Panc1 (cell line): Measurements from ENCODE around the gene GPR42. TPM values are rescaled to one million over a fixed set of nuclear protein-coding genes. Genes with fewer than 3 reads are reported as not detected.

Experiments used
- ATAC-seq: fragments of 200-7000 bp; cut with Tn5 transposase; 2 replicates; pipeline ENCODE4 v1.9.1; 2020; ENCODE audit warnings: mild to moderate bottlenecking, moderate library complexity
- BruUV-seq: library from RNA; stranded (reverse); fragments of 400-500 nt; replicated peaks from 2 replicates; lab custom pipeline; 2021; lab: Mats Ljungman, UMichigan
- CTCF ChIA-PET: fragments of 300-600 bp; sonication (Branson Sonifier 250); formaldehyde crosslinking; loops from one replicate; lab custom pipeline; 2022; ENCODE audit warnings: antibody characterized with exemption; lab: Charles Lee
- POLR2A ChIA-PET: fragments of 300-600 bp; sonication (Branson Sonifier 250); formaldehyde crosslinking; loops from one replicate; lab custom pipeline; 2022; ENCODE audit warnings: antibody characterized with exemption; lab: Charles Lee
- DNase-seq: peaks from one replicate; pipeline ENCODE4 v3.0.0-alpha.2; 2010; ENCODE audit warnings: low read depth, low spot score
- H3K27ac ChIP-seq: 2 replicates; pipeline ENCODE4 v1.5.1; 2011; ENCODE audit warnings: mild to moderate bottlenecking, low read length, inconsistent platforms
- H3K27me3 ChIP-seq: fragments of 200-500 bp; sonication (Bioruptor generic); 2 replicates; pipeline ENCODE4 v1.6.0; 2014; ENCODE audit warnings: low read length, inconsistent platforms; ENCODE audit not compliant: control insufficient read depth, insufficient read depth
- H3K36me3 ChIP-seq: fragments of 200-500 bp; sonication (Bioruptor generic); 2 replicates; pipeline ENCODE4 v1.5.1; 2014; ENCODE audit warnings: inconsistent platforms, mild to moderate bottlenecking, low read length, moderate library complexity; ENCODE audit not compliant: control insufficient read depth, insufficient read depth
- H3K4me1 ChIP-seq: 2 replicates; pipeline ENCODE4 v1.5.1; 2011; ENCODE audit warnings: inconsistent platforms, mild to moderate bottlenecking, low read length, moderate library complexity; ENCODE audit not compliant: control insufficient read depth, insufficient read depth
- H3K4me3 ChIP-seq, 2 experiments: 2 replicates each; pipeline ENCODE4 v1.5.1; 2011 to 2012; ENCODE audit warnings: low read depth in 2 of 2, low read length in 2 of 2, mild to moderate bottlenecking in 2 of 2, inconsistent platforms in 1 of 2, moderate library complexity in 1 of 2
- H3K9me3 ChIP-seq: fragments of 200-500 bp; sonication (Bioruptor generic); 2 replicates; pipeline ENCODE4 v1.5.1; 2014; ENCODE audit warnings: low read depth, mild to moderate bottlenecking, inconsistent platforms, low read length, moderate library complexity; ENCODE audit not compliant: control insufficient read depth, insufficient read depth
- POLR2AphosphoS5 ChIP-seq: IDR thresholded peaks from 2 replicates; pipeline ENCODE4 v1.6.1; 2012; ENCODE audit warnings: mild to moderate bottlenecking, low read depth, low read length, moderate library complexity
- SIN3A ChIP-seq: IDR thresholded peaks from 2 replicates; pipeline ENCODE4 v1.6.1; 2012; ENCODE audit warnings: low read depth, mild to moderate bottlenecking, low read length, moderate library complexity, borderline replicate concordance; ENCODE audit not compliant: insufficient read depth
- TCF7L2 ChIP-seq: IDR thresholded peaks from 2 replicates; pipeline ENCODE4 v1.6.1; 2011; ENCODE audit warnings: mild to moderate bottlenecking, low read depth, low read length, inconsistent platforms
- in situ Hi-C: cut with HindIII; loops from 2 replicates; pipeline ENCODE4 v1.10.0; 2016; ENCODE audit warnings: low sequenced_read_pairs, low pct_unique_long_range_greater_than_20kb
- intact Hi-C: fragments of 100-400 bp; cut with micrococcal nuclease; formaldehyde crosslinking; loops from one replicate; pipeline ENCODE4 v1.10.0; 2022; ENCODE audit not compliant: unreplicated experiment
- total RNA-seq: library from RNA; stranded (reverse); gene quantifications from one replicate; pipeline ENCODE4 v1.2.1, GENCODE V29; 2021; ENCODE audit not compliant: unreplicated experiment
- TF ChIP-seq, protein P1 (sequence below): fragments of 450-650 bp; IDR thresholded peaks from 2 replicates; pipeline ENCODE4 v1.5.1; 2017; ENCODE audit warnings: mild to moderate bottlenecking
- TF ChIP-seq, protein P2 (sequence below), 2 experiments: IDR thresholded peaks; 2 replicates each; pipeline ENCODE4 v1.6.1; 2011 to 2012; ENCODE audit warnings: low read depth in 2 of 2, control low read depth in 1 of 2, low read length in 1 of 2, mild to moderate bottlenecking in 1 of 2, moderate library complexity in 1 of 2; ENCODE audit not compliant: insufficient read depth in 1 of 2

Gene GPR42
- total RNA-seq, 1 experiment from 2014 or later: not detected

DNA sequence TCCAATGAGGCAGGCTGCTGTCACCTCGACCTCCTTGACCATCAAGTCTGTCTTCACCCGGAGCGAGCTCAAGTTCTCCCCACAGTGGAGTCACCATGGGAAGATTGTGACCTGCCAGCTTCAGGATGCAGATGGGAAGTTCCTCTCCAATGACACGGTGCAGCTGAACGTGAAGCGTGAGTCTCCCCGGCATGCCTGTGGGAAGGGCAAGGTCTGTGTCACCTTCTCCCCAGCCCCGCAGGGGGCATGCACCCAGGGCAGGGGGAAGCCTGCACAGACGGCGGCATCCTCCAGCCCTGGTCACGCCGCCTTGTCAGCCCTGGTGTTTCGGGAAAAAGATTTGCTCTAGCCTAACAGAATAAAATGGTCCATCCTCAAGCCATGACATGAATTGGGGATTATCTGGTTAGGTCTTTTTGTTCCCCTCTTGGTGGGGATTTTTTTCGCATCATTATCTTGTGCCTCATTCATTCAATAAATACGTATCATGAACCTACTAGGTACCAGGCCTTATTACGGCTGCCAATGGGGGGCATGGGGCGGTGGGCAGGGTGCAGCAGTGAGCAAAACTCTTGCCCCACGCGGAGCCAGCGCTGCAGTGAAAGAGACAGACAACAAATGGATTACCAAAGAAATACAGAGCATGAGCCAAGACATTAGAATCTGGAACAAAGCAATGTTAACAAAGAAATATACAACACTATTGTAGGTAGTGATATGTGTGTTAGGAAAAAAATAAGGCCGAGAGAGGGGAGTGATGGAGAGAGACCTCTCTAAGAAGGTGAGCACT is 34.5 kb upstream of the GPR42 start:
- in situ Hi-C loops: no loop called here

DNA sequence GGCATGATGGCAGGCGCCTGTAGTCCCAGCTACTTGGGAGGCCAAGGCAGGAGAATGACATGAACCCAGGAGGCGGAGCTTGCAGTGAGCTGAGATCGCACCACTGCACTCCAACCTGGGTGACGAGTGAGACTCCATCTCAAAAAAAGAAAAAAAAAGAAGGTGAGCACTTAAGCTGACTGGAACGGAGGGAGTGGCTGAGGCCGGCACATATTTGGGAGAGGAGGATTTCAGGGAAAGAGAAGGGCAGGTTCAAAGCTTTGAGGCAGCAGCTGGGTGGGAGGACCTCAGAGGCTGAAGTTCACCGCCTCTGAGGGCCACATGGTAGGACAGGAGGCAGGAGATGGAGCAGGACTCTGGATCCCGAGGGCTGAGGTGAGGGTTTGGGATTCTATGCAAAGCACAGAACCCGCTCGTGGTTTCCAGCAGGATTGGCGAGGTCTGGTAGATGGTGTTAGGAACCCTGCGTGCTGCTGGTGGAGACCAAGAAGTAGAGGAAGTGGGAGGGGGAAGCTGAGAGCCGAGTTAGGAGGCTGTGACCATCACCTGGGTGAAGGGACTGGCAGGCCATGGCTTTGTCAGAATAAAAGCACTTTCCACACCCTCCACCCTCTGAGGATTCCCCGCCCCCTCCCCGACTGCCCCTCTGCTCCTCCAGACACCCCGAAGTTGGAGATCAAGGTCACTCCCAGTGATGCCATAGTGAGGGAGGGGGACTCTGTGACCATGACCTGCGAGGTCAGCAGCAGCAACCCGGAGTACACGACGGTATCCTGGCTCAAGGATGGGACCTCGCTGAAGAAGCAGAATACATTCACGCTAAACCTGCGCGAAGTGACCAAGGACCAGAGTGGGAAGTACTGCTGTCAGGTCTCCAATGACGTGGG is 33.5 kb upstream of the GPR42 start:
- ATAC-seq (no peak), DNase-seq (no peak)
- intact Hi-C loops: no loop called here
- Histone ChIP-seq H3K36me3 (no peaks in the 10 kb centered on the region), H3K27me3 (no peaks in the 10 kb centered on the region), H3K4me1 (no peaks in the 10 kb centered on the region), H3K4me3 (no peak overlapping the region), H3K9me3 (no peaks in the 10 kb centered on the region), H3K27ac (no peak overlapping the region)
- POLR2A ChIA-PET: no interaction called here
- TF ChIP-seq, protein P1, sequence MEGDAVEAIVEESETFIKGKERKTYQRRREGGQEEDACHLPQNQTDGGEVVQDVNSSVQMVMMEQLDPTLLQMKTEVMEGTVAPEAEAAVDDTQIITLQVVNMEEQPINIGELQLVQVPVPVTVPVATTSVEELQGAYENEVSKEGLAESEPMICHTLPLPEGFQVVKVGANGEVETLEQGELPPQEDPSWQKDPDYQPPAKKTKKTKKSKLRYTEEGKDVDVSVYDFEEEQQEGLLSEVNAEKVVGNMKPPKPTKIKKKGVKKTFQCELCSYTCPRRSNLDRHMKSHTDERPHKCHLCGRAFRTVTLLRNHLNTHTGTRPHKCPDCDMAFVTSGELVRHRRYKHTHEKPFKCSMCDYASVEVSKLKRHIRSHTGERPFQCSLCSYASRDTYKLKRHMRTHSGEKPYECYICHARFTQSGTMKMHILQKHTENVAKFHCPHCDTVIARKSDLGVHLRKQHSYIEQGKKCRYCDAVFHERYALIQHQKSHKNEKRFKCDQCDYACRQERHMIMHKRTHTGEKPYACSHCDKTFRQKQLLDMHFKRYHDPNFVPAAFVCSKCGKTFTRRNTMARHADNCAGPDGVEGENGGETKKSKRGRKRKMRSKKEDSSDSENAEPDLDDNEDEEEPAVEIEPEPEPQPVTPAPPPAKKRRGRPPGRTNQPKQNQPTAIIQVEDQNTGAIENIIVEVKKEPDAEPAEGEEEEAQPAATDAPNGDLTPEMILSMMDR: no peak
- TF ChIP-seq TCF7L2 (no peak), SIN3A (no peak), POLR2AphosphoS5 (no peak)
- TF ChIP-seq, protein P2, sequence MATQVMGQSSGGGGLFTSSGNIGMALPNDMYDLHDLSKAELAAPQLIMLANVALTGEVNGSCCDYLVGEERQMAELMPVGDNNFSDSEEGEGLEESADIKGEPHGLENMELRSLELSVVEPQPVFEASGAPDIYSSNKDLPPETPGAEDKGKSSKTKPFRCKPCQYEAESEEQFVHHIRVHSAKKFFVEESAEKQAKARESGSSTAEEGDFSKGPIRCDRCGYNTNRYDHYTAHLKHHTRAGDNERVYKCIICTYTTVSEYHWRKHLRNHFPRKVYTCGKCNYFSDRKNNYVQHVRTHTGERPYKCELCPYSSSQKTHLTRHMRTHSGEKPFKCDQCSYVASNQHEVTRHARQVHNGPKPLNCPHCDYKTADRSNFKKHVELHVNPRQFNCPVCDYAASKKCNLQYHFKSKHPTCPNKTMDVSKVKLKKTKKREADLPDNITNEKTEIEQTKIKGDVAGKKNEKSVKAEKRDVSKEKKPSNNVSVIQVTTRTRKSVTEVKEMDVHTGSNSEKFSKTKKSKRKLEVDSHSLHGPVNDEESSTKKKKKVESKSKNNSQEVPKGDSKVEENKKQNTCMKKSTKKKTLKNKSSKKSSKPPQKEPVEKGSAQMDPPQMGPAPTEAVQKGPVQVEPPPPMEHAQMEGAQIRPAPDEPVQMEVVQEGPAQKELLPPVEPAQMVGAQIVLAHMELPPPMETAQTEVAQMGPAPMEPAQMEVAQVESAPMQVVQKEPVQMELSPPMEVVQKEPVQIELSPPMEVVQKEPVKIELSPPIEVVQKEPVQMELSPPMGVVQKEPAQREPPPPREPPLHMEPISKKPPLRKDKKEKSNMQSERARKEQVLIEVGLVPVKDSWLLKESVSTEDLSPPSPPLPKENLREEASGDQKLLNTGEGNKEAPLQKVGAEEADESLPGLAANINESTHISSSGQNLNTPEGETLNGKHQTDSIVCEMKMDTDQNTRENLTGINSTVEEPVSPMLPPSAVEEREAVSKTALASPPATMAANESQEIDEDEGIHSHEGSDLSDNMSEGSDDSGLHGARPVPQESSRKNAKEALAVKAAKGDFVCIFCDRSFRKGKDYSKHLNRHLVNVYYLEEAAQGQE (IDR thresholded peaks at IDR 0.05; ENCODE audit: insufficient read depth in 1 of 2, low read depth in 2 of 2, low read length in 1 of 2): no peak
- CTCF ChIA-PET: no interaction called here
- in situ Hi-C loops: no loop called here
- no TSS peak for BruUV-seq

More for the DNA sequence above, 34.5 kb upstream of the GPR42 start:
- H3K27ac ChIP-seq: no peak overlapping the region
- ChIA-PET CTCF (no interaction called here), POLR2A (no interaction called here)
- no peaks in the 10 kb centered on the region for H3K9me3 ChIP-seq
- TF ChIP-seq, protein P1: no peak
- TF ChIP-seq TCF7L2: no peak
- TF ChIP-seq POLR2AphosphoS5: no peak
- TF ChIP-seq SIN3A: no peak
- TF ChIP-seq, protein P2 (IDR thresholded peaks at IDR 0.05; ENCODE audit: insufficient read depth in 1 of 2, low read depth in 2 of 2, low read length in 1 of 2): no peak
- H3K4me3 ChIP-seq: no peak overlapping the region
- no peak for DNase-seq
- ATAC-seq: no peak
- intact Hi-C loops: no loop called here
- no TSS peak for BruUV-seq
- H3K4me1 ChIP-seq: no peaks in the 10 kb centered on the region
- no peaks in the 10 kb centered on the region for H3K27me3 ChIP-seq
- no peaks in the 10 kb centered on the region for H3K36me3 ChIP-seq
